NOMO-1 (cell line): Measurements from ENCODE around the gene STUB1.

Experiments
- DNase-seq, 2 experiments: peaks; one replicate each; lab custom pipeline; 2025; ENCODE audit not compliant: unreplicated experiment in 2 of 2; lab: John Stamatoyannopoulos, UW

STUB1 gene

GRCh38 chr16:679814-680624 is at the start of gene STUB1:
STUB1 (plus strand) TSS chr16:680410; CDS start chr16:680526, 116 bp downstream.
- peak; percentile 63 to 78 for DNase-seq

- no peak for DNase-seq
Measured at GRCh38 chr16:630815-631405, 49.3 kb upstream of the STUB1 start, which contains the start of gene WFIKKN1. WFIKKN1 (plus strand) TSS chr16:630985; CDS start chr16:631254, 269 bp downstream.

GRCh38 chr16:631808-632358 is 48.3 kb upstream of the STUB1 start:
- no peak for DNase-seq

- no peak for DNase-seq
Measured at GRCh38 chr16:632486-633335, 47.5 kb upstream of the STUB1 start.

- DNase-seq: no peak
Measured at GRCh38 chr16:633336-634050, 46.7 kb upstream of the STUB1 start.

- no peak for DNase-seq
Measured at GRCh38 chr16:634051-634670, 46.0 kb upstream of the STUB1 start.

GRCh38 chr16:634996-635395 is 45.2 kb upstream of the STUB1 start:
- DNase-seq: no peak

- DNase-seq: no peak
Measured at GRCh38 chr16:635573-636205, 44.5 kb upstream of the STUB1 start.

- peak; percentile 90 to 92 for DNase-seq
Measured at GRCh38 chr16:636206-637080, 43.8 kb upstream of the STUB1 start, which contains the start of gene METTL26. METTL26 (minus strand) TSS chr16:636305; CDS start chr16:636290, 15 bp downstream.

- peak in 1 of 2 experiments; percentile 16 for DNase-seq
Measured at GRCh38 chr16:637081-638018, 42.9 kb upstream of the STUB1 start.

GRCh38 chr16:638034-638543 is 42.1 kb upstream of the STUB1 start:
- DNase-seq: no peak

GRCh38 chr16:638836-639235 is 41.4 kb upstream of the STUB1 start:
- no peak for DNase-seq

GRCh38 chr16:640614-641013 is 39.6 kb upstream of the STUB1 start:
- no peak for DNase-seq

GRCh38 chr16:641326-642188 is 38.7 kb upstream of the STUB1 start, which contains the start of gene MCRIP2:
MCRIP2 (plus strand) TSS chr16:641828; CDS start chr16:641992, 164 bp downstream.
- peak; percentile 65 to 91 for DNase-seq

- DNase-seq: peak; percentile 31 to 56
Measured at GRCh38 chr16:642189-643049, 37.8 kb upstream of the STUB1 start.
